ENCODE results near the gene DOC2B.

GRCh38 chr17:179781-180380 is 1.6 kb downstream of the DOC2B start:
- TF ChIP-seq CTCF (IDR thresholded peaks at IDR 0.05; ENCODE audit: insufficient read depth, low read depth, low read length), result no peak
- TF ChIP-seq EZH2 (IDR thresholded peaks at IDR 0.05; ENCODE audit: insufficient read depth, low read length), result no peak

Measured in astrocyte (in vitro differentiated cells and primary cell).